NCI-H2029 treated with DMSO at 0.1 percent for 48 hours (cell line): ENCODE results near the gene TCEAL1.
"Not testable (repeated sequence)": the region's sequence is repeated elsewhere in the genome, so short reads cannot be mapped to it uniquely, and the experiment has no call there.

Experiments used
- DNase-seq: peaks from one replicate; lab custom pipeline; 2025; lab: John Stamatoyannopoulos, UW

The TCEAL1 gene

GRCh38 chrX:103635436-103635835 is 6.7 kb downstream of the TCEAL1 start:
- no peak for DNase-seq

- DNase-seq: no peak
These were observed 9.0 kb downstream of the TCEAL1 start for GRCh38 chrX:103637604-103638338.

GRCh38 chrX:103638479-103639346 is 9.9 kb downstream of the TCEAL1 start:
- DNase-seq: not testable (repeated sequence)

GRCh38 chrX:103640401-103641155 is 11.8 kb downstream of the TCEAL1 start:
- DNase-seq: no peak

- DNase-seq: no peak
These were observed 15.3 kb downstream of the TCEAL1 start for GRCh38 chrX:103644125-103644524.

GRCh38 chrX:103647630-103648029 is 18.9 kb downstream of the TCEAL1 start:
- DNase-seq: no peak

- no peak for DNase-seq
These were observed 22.5 kb downstream of the TCEAL1 start for GRCh38 chrX:103651151-103651773.

- DNase-seq: not testable (repeated sequence)
These were observed 26.6 kb downstream of the TCEAL1 start for GRCh38 chrX:103655230-103656000.

- DNase-seq: no peak
These were observed 27.8 kb downstream of the TCEAL1 start for GRCh38 chrX:103656617-103657016.

GRCh38 chrX:103657066-103657465 is 28.3 kb downstream of the TCEAL1 start:
- not testable (repeated sequence) for DNase-seq

- DNase-seq: no peak
These were observed 30.1 kb downstream of the TCEAL1 start for GRCh38 chrX:103658681-103659433.

- not testable (repeated sequence) for DNase-seq
These were observed 30.7 kb downstream of the TCEAL1 start for GRCh38 chrX:103659460-103659859.

GRCh38 chrX:103663981-103664762 is 35.4 kb downstream of the TCEAL1 start:
- no peak for DNase-seq

- DNase-seq: no peak
These were observed 37.7 kb downstream of the TCEAL1 start for GRCh38 chrX:103666202-103667107.

GRCh38 chrX:103669745-103670144 is 41.0 kb downstream of the TCEAL1 start:
- no peak for DNase-seq

GRCh38 chrX:103674531-103675454 is 46.0 kb downstream of the TCEAL1 start:
- DNase-seq: no peak

- no peak for DNase-seq
These were observed 49.6 kb downstream of the TCEAL1 start for GRCh38 chrX:103678199-103678993.
